Caco-2 (cell line): ENCODE results near the gene STX1B. TPM values are rescaled to one million over a fixed set of nuclear protein-coding genes. Genes with fewer than 3 reads are reported as not detected.

Experiments used
- BruUV-seq: library from RNA; stranded (reverse); fragments of 400-500 nt; replicated peaks from 2 replicates; lab custom pipeline; 2021; lab: Mats Ljungman, UMichigan
- CTCF ChIA-PET: fragments of 300-600 bp; sonication (Branson Sonifier 250); formaldehyde crosslinking; loops from one replicate; lab custom pipeline; 2022; ENCODE audit warnings: antibody characterized with exemption; lab: Charles Lee
- POLR2A ChIA-PET: fragments of 300-600 bp; sonication (Branson Sonifier 250); formaldehyde crosslinking; loops from one replicate; lab custom pipeline; 2022; ENCODE audit warnings: antibody characterized with exemption; lab: Charles Lee
- DNase-seq, 2 experiments: peaks; one replicate each; pipeline versions ENCODE4 v3.0.0 to v3.0.0-alpha.2; 2020 to 2022
- H3K27me3 ChIP-seq: replicated peaks from 2 replicates; pipeline ENCODE4 v1.6.0; 2011; ENCODE audit warnings: low read length; ENCODE audit not compliant: control insufficient read depth, insufficient read depth
- H3K36me3 ChIP-seq: 2 replicates; pipeline ENCODE4 v1.5.1; 2011; ENCODE audit warnings: low read length; ENCODE audit not compliant: control insufficient read depth, insufficient read depth
- H3K4me1 ChIP-seq: fragments of 250-450 bp; sonication (Bioruptor Pico); 2 replicates; pipeline ENCODE4 v1.5.1; 2020; ENCODE audit warnings: mild to moderate bottlenecking
- H3K4me3 ChIP-seq: 2 replicates; pipeline ENCODE4 v1.5.1; 2011; ENCODE audit warnings: low read depth, mild to moderate bottlenecking, control low read depth, low read length
- H3K9me3 ChIP-seq: fragments of 250-450 bp; sonication (Bioruptor Pico); 2 replicates; pipeline ENCODE4 v1.5.1; 2020; ENCODE audit warnings: mild to moderate bottlenecking, moderate library complexity
- H3K27ac Mint-ChIP-seq: one replicate; pipeline ENCODE4 v1.8.0; 2022; ENCODE audit warnings: mixed read lengths; ENCODE audit not compliant: unreplicated experiment
- H3K27me3 Mint-ChIP-seq: one replicate; pipeline ENCODE4 v1.8.0; 2022; ENCODE audit warnings: mixed read lengths; ENCODE audit not compliant: insufficient read depth, unreplicated experiment
- H3K36me3 Mint-ChIP-seq: one replicate; pipeline ENCODE4 v1.8.0; 2022; ENCODE audit warnings: mild to moderate bottlenecking, mixed read lengths; ENCODE audit not compliant: insufficient read depth, unreplicated experiment
- H3K4me1 Mint-ChIP-seq: one replicate; pipeline ENCODE4 v1.8.0; 2022; ENCODE audit warnings: low read depth, mixed read lengths; ENCODE audit not compliant: unreplicated experiment
- H3K4me3 Mint-ChIP-seq: one replicate; pipeline ENCODE4 v1.8.0; 2022; ENCODE audit warnings: mild to moderate bottlenecking, moderate library complexity, mixed read lengths; ENCODE audit not compliant: unreplicated experiment
- H3K9me3 Mint-ChIP-seq: one replicate; pipeline ENCODE4 v1.8.0; 2022; ENCODE audit warnings: mixed read lengths; ENCODE audit not compliant: unreplicated experiment
- CTCF ChIP-seq, 2 experiments: fragments of 200-600 bp in 1 of 2; IDR thresholded peaks; 1 replicate in 1 of 2; 2 replicates in 1 of 2; pipeline versions ENCODE4 v1.5.1 to v1.8.0; 2011 to 2022; ENCODE audit warnings: antibody characterized with exemption in 1 of 2, control low read depth in 1 of 2, inconsistent platforms in 1 of 2, low read depth in 1 of 2, low read length in 1 of 2, mild to moderate bottlenecking in 1 of 2, moderate library complexity in 1 of 2; ENCODE audit not compliant: insufficient read depth in 1 of 2, severe bottlenecking in 1 of 2, unreplicated experiment in 1 of 2
- intact Hi-C: fragments of 100-400 bp; cut with micrococcal nuclease; formaldehyde crosslinking; loops from one replicate; pipeline ENCODE4 v1.10.0; 2022; ENCODE audit not compliant: unreplicated experiment
- total RNA-seq: library from RNA; stranded (reverse); gene quantifications from 2 replicates; pipeline ENCODE4 v1.2.3, GENCODE V29; 2022

Gene STX1B
- total RNA-seq, 1 experiment from 2014 or later = 0.77 TPM

DNA sequence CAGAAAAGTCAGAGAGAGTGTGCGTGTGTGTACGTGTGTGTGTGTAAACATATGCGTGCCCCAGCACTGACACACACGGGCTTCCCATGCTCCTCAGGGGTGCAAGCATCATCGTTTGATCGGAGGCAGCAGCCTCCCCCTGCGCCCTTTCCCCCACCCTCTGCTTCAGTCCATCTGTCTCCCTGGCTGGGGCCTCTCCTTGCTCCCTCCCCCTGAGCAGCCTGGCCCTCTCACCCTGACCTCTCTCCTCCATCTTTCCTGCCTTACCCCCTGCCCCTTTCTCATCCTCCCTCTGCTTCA lies 4.4 kb downstream of the STX1B start:
- no peak for TF ChIP-seq CTCF (IDR thresholded peaks at IDR 0.05; ENCODE audit: insufficient read depth in 1 of 2, low read depth in 1 of 2, low read length in 1 of 2, severe bottlenecking in 1 of 2, unreplicated experiment in 1 of 2)
- intact Hi-C loops = no loop called here
- H3K27me3 Mint-ChIP-seq = peaks cover 3% of the 10 kb centered on the region
- POLR2A ChIA-PET = no interaction called here
- no peaks in the 10 kb centered on the region for H3K36me3 Mint-ChIP-seq
- Histone ChIP-seq H3K9me3 (no peaks in the 10 kb centered on the region), H3K4me3 (no peak overlapping the region), H3K27me3 (no peaks in the 10 kb centered on the region), H3K4me1 (no peaks in the 10 kb centered on the region), H3K36me3 (no peaks in the 10 kb centered on the region)
- CTCF ChIA-PET = no interaction called here
- no peak overlapping the region for H3K27ac Mint-ChIP-seq
- no peaks in the 10 kb centered on the region for H3K9me3 Mint-ChIP-seq
- no TSS peak for BruUV-seq
- peaks cover 12% of the 10 kb centered on the region for H3K4me1 Mint-ChIP-seq
- no peak overlapping the region for H3K4me3 Mint-ChIP-seq
- no peak for DNase-seq

- Mint-ChIP-seq H3K4me3 (no peak overlapping the region), H3K9me3 (no peaks in the 10 kb centered on the region), H3K36me3 (no peaks in the 10 kb centered on the region), H3K27ac (no peak overlapping the region), H3K4me1 (peaks cover 12% of the 10 kb centered on the region), H3K27me3 (peaks cover 3% of the 10 kb centered on the region)
- ChIA-PET CTCF (no interaction called here), POLR2A (no interaction called here)
- TF ChIP-seq CTCF (IDR thresholded peaks at IDR 0.05; ENCODE audit: insufficient read depth in 1 of 2, low read depth in 1 of 2, low read length in 1 of 2, severe bottlenecking in 1 of 2, unreplicated experiment in 1 of 2) = no peak
- no peaks in the 10 kb centered on the region for H3K9me3 ChIP-seq
- no TSS peak for BruUV-seq
- no peak overlapping the region for H3K4me3 ChIP-seq
- intact Hi-C loops = no loop called here
- H3K4me1 ChIP-seq = no peaks in the 10 kb centered on the region
- no peak for DNase-seq
- no peaks in the 10 kb centered on the region for H3K36me3 ChIP-seq
- no peaks in the 10 kb centered on the region for H3K27me3 ChIP-seq
These were observed 4.9 kb downstream of the STX1B start for GRCh38 chr16:31005350-31006085.

DNA sequence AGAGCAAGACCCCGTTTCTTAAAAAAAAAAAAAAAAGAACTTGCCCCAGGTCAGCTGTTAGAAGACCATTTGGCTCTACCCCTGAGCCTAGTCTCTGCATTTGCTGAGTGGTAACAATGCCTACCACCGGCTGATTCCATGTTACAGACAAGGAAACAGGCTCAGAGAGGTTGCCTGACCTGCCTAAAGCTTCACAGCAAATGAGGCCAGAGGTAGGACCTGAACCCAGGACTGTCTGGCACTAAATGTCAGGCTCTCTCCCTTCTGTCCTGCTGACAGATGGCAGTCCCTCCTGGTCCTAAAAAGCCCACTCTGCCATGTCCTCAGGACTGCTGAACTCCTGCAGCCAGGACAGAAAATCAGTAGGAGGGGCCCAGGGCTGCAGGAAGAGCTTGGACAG lies 5.8 kb downstream of the STX1B start:
- no peaks in the 10 kb centered on the region for H3K9me3 ChIP-seq
- BruUV-seq = no TSS peak
- H3K27ac Mint-ChIP-seq = no peak overlapping the region
- DNase-seq = no peak
- CTCF ChIA-PET = no interaction called here
- H3K4me3 ChIP-seq = no peak overlapping the region
- no peaks in the 10 kb centered on the region for H3K36me3 ChIP-seq
- H3K36me3 Mint-ChIP-seq = no peaks in the 10 kb centered on the region
- no peaks in the 10 kb centered on the region for H3K4me1 ChIP-seq
- H3K27me3 Mint-ChIP-seq = peaks cover under 1% of the 10 kb centered on the region
- intact Hi-C loops = no loop called here
- no peaks in the 10 kb centered on the region for H3K9me3 Mint-ChIP-seq
- no peak for TF ChIP-seq CTCF (IDR thresholded peaks at IDR 0.05; ENCODE audit: insufficient read depth in 1 of 2, low read depth in 1 of 2, low read length in 1 of 2, severe bottlenecking in 1 of 2, unreplicated experiment in 1 of 2)
- H3K4me3 Mint-ChIP-seq = no peak overlapping the region
- H3K27me3 ChIP-seq = no peaks in the 10 kb centered on the region
- H3K4me1 Mint-ChIP-seq = peaks cover 12% of the 10 kb centered on the region
- POLR2A ChIA-PET = no interaction called here
